ENCODE measurements around the gene NDUFA11.
A peak's percentile ranks its signal among the peaks of the same experiment; 100 is the strongest.

The NDUFA11 gene

DNA sequence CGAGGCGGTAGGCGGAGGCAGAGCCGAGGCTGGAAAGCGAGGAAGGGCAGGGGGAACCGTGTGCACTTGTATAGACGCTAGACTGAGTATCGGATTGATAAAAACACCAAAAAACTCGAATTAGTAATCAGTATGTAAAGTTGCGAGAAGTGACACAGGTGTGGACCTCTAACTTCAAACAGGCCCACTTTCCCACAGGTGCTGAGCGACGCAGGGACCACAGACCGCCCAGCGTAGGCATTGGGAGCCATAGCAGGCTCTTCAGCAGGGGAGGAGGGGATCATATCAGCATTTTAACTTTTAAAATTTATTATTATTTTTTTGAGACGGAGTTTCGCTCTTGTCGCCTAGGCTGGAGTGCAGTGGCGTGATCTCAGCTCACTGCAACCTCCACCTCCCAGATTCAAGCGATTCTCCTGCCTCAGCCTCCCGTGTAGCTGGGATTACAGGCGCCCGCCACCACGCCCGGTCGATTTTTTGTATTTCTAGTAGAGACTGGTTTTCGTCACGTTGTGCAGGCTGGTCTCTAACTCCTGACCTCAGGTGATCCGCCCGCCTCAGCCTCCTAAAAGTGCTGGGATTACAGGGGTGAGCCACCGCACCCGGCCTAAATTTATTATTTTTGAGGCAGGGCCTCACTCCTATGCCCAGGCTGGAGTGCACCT is 1.7 kb upstream of the NDUFA11 start:
- no peak for DNase-seq

DNA sequence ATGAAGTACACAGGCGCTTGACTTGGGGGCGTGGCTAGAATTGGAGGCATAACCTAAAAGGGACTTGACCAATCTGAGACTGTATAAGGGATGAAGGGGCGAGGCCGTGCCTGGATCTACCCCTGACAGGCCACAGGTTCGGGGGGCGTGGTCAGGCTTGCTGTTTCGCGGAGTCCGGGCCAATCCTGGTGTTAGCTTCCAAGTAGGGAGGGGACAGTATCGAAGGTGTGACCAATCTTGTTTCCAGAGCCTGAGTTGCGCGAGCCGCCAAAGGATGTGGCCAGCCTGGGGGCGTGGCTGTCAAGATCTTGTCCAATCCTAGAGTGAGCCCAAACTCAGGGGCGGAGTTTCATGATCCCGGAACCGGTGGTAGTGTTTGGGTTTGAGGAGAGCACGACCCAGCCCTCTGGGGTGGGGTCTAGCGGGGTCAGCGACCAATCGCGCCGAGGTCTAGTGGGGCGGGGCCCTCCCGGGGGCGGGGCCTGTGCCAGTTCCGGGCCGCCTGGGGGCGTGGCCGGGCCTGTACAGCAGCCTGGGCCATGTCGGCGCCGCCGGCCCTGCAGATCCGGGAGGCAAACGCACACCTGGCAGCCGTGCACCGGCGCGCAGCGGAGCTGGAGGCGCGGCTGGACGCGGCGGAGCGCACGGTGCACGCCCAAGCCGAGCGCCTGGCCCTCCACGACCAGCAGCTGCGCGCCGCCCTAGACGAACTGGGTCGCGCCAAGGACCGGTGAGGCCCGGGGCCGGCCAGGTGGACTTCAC is 943 bp upstream of the NDUFA11 start, which contains the start of gene VMAC:
VMAC (plus strand) TSS at position 521 of the 762 bp plus-strand sequence; CDS start at position 540, 19 bp downstream.
- DNase-seq, result peak; percentile 99 to 100

DNA sequence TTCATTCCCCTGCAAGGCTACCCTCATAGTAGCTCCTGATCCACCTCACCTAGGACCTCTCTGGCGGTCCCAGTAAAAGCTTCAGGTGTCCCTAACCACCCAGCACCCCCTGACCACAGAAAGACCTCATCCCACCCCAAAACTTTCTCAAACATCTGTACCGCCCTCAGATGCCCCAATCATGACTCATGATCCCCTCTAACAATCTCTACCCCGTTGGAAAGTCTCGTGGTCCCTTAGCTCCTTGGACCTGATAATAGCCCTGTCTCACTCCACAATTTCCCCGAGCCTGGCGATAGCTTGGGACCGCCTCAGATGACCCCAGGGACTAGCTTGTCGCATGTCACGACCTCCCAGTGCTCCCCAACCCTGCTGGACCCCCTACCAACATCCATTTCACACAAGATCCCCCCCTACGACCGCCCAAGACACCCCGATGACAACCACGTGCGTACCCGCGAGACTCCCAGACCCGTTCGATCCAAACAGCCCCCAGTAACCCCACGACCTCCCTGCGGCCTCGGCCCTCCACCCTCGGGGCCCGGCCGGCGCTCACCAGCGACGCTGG is 450 bp downstream of the NDUFA11 start:
- DNase-seq, result no peak

DNA sequence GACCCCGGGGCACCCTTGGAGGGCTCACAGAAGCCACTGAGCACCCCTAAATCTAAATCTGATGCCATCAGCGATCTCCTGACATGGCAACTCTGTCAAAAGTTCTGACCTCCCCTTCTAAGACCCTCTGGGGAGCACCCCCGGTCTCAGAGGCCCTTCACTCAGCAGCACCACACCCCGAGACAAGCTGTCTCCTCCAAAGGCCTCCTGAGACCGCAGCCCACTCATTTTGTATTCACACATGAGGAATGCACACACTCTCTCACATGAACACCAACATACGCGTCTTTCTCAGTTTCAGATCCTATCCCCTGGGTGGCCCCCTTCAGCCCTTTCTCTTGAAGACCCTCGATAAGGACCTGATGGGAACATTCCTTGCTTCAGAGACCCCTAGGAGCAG is 2.6 kb downstream of the NDUFA11 start:
- DNase-seq, result no peak

DNA sequence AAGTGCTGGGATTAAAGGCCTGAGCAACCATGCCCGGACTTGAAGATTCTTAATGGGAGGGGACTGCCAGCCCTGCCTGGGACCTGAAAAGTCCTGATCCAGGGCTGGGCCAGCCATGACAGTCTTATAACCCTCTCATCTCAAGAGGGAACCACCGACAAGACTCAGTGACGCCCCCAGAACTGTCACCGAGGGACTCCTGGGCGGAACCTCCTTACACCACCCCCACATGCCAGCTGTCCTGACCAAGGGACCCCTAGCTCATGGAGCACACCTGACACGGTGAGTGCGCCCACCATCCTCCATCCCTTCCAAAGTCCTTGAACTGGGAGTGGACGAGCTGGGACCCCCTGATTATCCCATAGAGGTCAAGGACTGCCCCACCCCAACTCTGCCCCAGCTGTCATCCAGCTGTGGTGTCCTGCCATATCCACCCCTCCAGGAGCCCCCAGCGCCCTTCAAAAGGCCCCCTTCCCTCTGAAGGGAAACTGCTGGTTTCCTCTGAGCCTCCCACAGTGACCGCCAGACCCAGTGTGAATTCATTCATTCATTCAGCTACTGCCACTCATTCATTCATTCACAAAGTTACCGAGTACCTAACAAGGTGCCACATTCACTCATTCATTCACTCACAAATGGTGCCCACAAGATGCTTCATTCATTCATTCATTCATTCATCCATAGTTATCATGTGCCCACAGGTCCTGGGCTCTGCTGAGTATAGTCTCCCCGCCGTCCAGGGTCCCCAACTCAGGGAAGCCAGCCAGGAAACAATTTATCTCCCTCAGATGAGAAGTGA is 3.7 kb downstream of the NDUFA11 start:
- no peak for DNase-seq

DNA sequence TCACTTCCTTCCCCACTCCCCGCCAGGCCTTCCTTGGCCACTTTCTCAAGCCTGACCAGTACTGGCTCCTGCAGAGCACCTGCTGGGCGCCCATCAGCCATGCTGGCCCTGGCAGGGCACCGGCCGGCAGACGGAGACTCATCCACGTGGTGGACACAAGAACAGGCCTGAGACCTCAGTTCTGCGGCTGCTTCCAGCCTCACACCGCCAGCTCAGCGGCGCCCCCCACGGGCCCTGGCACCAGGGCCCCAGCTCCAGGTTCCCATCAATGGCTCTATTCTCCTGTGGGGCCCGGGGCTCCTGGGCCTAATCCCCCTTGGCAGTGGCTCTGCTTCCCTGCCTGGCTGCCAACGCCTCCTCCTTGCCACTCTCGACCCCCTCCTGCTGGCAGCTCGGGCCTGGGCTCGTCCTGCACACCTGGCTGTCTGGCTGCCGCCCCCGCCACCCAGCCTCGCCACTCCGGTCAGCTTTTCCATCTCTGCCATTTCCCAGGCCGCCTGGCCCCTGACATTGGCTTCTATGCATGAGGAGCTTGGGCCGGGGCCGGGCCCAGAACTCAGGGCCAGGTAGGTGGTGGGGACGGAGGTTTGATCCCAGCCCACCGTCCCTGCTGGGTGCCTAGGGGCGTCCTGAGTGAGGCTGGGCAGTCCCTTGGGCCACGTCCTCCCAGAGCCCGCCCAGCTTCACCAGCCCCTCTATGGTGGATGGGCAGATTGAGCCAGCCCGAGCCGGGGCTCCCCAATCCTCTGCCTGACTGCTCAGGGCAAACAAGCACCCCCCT is 6.2 kb downstream of the NDUFA11 start:
- no peak for DNase-seq

DNA sequence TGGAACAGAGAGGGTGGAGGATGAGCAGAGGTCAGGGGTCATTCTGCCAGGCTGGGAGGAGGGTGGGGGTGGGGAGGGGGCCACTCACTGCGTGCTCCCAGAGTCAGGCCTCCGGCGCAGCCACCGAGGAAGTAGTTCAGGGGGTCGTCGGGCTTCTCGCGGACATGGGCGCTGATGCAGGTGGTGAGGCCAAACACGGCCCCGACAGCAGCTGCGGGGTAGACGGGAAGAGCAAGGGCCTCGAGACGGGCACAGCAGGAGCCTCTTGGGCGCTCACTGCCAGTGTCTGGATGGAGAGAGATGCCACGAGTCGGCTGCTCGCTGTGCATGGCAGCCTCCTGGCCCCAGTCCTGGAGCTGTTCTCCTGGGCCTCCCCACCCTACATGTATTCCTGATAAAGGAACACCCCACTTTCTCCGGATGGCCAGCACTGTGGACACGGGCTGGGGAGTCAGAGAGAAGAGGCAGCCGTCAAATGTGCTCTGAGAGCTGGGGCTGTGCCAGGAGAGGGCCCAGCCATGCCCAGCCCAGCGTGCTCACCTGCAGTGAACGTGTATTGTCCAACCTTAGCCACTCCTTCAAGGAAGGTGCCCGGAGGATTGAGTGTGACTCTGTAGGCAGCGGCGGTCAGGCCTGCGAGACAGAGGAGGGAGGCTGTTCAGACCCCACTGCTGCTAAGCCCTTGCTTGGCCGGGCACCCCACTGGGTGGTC is 7.1 kb downstream of the NDUFA11 start:
- DNase-seq, result no peak

DNA sequence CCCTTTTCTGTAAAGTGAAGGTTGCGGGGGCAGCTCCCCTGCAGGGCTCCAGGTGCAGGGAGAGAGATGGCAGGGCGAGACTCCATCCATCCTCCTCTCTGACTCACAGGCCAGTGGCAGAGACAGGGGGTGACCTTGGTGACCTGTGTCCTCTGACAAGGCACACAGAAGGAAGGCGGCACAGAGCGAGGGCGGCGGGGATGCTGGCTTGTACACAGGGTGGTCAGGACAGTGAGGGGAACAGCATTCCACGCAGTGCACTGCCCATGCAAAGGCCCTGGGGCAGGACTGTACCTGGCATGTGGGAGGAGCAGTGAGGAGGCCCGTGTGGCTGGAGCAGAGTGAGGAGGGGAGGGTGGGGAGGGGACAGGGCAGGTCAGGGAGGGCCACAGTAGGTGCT is 7.7 kb downstream of the NDUFA11 start:
- no peak for DNase-seq

DNA sequence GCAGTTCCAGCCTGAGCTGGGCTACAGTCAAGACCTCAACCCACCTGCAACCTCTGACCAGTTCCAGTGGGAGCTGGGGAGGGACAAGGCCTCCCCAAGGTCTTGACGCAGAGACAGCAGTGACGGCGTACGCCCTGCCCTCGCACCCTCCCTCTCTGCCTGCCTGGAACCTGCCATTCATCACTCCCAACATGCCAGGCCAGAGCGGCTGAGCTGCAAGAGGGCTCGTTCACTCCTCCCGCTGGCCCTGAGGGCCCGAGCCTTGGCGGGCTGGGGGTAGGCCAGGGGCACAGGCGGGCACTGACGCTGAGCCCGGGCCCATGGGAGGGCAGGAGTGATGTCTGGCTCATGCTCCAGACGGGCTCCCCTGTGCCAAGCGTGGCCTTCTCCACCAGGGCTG is 8.2 kb downstream of the NDUFA11 start:
- DNase-seq, result no peak

DNA sequence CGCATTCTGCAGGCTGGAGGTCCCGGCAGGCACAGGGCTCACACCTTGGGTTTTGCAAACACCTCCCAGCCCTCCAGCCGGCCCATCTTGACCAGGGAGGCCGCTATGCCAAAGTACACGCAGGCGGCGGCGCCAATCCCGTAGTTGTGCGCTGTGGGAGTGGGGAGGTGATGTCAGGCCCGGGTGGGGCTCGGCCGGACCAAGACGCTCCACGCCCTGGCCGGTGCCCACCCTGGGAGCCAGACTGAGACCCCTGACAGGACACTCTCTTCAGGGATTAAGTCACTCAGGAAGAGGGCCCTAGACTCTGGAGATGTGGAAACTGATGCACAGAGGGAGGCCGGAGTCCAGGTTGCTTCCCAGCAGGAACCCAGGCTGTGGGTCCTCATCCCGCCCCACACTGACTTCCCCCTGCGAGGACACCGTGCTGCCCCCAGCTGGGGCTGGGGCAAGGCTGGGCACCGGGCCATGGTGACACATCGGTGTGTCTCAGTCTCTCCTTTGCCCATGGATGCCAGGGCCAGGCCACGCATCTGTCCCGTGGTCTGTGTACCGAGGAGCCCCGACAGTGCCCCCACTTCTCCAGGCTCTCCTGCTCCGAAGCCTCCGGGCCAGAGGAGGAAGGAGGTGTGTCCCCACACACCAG is 8.8 kb downstream of the NDUFA11 start:
- DNase-seq, result no peak

DNA sequence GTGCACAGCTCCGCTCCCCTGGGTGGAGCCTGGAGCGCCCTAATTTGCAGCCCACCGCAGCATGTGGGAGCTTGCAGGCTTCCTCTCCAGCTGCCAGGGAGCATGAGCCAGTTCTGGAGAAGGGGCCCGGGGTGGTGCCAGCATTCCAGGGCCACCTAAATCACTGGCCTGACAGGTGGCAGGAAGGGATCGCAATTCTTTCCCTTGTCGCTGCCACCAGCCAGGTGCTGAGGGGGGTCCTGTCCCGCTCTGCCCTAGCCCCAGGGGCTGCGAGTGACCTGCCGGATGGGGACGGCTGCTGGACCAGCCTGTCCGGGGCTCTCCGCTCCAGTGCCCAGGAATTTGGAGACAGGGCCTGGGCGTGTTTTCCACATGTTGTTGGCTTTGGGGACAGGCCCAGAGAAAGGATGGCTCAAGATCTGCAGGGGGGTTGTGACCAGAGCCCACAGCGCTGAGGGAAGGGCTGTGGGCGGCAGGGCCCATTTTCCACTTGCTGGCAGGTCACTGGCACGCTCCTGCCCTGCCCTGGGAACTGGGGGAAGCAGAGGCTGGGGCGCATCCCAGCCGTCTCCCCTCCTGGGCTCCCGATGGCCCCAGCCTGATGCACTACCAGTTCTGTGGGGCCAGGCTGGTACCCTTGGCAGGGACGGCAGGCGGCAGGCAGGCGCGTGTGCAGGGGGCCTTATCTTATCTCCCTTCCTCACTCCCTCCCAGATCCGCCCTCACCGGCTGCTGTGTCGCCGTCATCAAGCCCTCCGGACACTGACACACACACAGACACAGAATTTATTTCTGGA is 9.5 kb downstream of the NDUFA11 start:
- no peak for DNase-seq

DNA sequence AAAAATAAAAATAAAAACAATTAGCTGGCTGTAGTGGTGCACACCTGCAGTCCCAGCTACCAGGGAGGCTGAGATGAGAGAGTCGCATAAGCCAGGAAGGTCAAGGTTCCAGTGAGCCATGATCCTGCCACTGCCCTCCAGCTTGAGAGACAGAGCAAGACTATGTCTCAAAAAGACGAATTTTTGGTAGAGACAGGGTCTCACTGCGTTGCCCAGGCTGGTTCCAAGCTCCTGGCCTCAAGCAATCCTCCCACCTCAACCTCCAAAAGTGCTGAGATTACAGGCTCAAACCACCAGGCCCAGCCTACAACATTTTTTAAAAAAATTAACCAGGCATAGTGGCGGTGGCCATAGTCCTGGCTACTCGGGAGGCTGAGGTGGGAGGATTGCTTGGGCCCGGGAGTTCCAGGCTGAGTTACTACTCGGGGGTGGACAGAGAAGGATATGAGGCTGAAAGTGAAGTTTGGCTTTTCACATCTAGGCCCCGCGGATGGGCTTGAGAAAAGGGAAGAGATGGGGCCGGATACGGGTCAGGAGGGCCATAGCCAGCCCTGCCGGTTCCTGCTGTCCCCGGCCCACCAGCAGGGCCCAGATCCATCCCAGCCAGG is 10.2 kb downstream of the NDUFA11 start:
- DNase-seq, result no peak

DNA sequence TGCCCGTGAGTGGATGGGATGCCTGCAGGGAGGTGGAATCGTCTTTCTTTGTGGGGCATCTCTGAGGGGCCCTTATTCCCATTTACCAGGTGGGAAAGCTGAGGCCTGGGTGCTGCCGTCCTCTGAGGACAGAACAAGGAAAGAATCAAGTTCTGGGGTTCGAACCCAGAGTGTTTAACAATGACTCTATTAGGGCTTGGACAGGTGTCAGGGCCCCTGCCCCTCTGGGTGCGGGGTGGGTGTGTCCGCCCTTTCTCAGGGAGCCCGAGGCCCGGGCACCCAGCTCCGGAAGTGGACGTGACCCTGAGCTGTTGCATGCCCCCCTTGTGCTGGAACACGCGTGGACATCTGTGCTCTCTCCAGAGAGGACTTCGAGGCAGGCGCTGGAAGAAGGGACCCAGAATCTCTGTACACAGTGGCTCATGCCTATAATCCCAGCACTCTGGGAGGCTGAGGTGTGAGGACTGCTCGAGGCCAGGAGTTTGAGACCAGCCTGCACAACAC is 10.8 kb downstream of the NDUFA11 start:
- DNase-seq, result no peak

DNA sequence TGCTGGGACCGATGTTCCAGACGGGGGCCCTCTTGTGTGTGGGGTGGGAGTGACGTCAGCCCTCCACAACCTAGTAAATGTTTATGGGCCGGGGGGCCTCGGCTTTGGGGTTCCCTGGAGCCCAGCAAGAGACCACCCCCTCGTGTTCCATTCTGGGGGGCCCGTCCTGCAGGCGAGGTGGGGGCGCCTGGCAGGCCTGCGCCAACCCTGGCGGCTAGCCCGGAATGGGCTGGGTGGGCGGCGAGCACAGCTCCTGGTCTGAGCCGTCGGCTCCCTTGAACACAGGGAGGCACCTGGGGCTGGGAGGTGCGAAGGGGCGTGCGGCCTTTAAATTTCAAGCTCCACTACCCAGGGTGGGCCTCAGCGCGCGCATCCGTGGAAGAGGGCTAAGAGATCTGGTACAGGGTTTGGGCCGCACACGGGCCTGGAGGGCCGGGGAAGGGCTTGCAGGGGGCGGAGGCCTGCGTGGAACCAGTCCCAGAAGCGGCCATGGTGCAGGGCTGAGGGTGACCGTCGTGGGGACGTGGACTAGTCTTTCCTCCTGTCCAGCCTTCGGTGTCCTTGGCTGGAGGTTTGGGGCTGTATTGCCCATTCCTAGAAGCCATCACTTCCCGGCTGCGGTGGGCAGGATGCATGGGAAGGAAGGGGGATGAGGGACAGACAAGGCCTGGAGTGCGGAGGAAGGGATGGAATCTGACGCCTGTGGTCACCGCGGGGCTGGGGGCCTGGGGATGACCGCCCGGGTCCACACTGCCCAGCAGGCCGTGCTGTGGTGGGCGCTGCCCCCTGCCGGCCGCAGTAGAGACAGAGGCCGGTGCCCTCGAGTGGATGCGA is 11.4 kb downstream of the NDUFA11 start:
- peak in 1 of 2 experiments; percentile 21 for DNase-seq

DNA sequence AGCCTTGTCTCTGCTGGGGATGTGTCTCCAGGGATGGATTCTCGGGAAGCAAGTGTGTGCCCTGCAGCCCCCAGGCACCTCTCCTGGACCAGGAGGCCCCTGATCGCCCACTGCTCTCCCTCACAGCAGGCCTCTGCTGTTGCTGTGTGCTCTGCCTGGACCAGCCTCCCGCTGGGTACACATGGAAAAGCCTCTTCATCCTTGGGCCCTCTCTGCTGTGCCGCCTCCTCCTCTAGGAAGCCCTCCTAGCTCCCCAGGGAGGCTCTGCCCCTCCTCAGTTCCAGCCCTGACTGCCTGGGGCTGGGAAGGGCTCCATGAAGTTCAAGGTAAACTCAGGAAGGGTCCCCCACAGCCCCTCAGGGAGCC is 12.0 kb downstream of the NDUFA11 start:
- DNase-seq, result no peak

DNA sequence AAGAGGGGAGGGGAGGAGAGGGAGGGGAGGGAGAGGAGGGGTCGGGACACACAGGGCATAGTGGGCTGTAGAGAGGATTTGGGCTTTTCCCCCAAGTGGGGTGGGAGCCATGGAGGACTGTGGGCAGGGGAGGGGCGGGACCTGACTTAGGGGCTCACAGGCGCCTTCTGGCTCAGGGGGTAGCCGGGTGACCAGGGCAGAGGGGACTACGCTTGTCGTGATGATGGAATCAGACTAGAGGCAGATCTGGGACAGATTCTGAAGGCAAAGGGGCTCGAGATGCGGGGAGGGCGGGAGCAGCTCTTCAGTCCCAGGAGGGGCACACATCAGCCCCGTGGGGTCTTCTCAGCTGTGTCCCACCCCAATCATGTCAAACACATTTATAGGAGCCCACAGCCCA is 13.5 kb downstream of the NDUFA11 start:
- no peak for DNase-seq

DNA sequence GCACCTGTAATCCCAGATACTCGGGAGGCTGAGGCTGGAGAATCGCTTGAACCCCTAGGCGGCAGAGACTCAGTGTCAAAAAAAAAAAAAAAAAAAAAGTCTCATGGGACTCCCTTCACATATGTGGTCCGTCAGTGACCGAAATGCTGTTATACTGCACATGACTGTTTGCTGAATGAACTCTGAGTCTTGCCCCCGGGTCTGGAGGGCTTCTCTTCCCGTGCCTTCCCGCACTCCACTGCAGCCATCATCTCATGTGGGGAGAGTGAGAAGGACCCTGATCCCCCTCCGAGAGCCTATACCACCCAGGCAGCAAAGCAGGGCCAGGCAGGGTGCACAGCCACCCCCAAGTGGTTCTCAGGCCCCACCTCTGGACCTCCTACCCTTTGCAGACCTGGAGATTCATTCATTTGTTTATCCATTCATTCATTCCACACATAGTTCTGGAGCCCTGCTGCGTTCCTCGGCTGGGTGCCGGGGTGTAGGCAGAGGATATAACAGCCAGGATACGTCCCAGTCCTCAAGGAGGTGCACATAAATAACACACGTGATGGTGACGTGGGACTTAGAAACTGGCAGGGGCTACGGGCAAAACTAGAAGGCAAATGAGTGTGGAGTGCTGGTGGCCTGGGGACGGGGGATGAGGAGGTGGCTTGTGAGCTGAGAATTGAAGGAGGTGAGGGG is 14.2 kb downstream of the NDUFA11 start:
- DNase-seq, result no peak
